Measurements from ENCODE around the gene ATP2C2.

GRCh38 chr16:84361546-84361945 is 6.8 kb upstream of the ATP2C2 start:
- no peak for TF ChIP-seq EZH2 (IDR thresholded peaks at IDR 0.05)
- no peak for TF ChIP-seq POLR2AphosphoS5 (IDR thresholded peaks at IDR 0.05; ENCODE audit: borderline replicate concordance, low read depth, low read length)
- no peak for TF ChIP-seq FOXP2 (optimal IDR thresholded peaks at IDR 0.05; ENCODE audit: control extremely low read depth, extremely low read length, insufficient read depth)
